Measurements from ENCODE around the gene SYNDIG1L. TPM values are rescaled to one million over a fixed set of nuclear protein-coding genes. Genes with fewer than 3 reads are reported as not detected.

The SYNDIG1L gene
- total and polyA plus RNA-seq, 2 of the 13 experiments (the other 11 are each of a cell fraction or from before 2014, with no cell fraction given): 0.04 TPM; not detected in 1

DNA sequence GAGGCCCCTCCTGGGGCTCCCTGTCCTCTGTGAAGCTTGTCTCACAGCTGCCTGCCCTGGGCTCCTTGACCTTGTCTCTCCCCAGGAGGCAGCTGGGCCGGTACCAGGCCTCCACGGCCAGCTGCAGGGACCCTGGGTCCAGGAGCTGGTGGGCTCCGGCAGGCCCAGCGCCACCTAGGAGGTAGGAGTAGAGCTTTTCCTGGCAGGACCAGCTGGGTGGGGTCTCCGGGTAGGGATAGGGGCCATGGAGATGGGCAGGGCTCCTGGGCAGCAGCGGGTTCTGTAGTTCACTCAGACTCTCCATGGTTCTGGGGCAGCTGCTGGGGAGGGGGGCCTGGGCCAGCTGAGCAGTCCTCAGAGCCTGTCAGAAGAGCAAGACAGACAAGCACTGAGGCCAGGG, 16.6 kb downstream of the SYNDIG1L start:
- Histone ChIP-seq H3K36me3 (replicated peaks in 1 of 2; ENCODE audit: control insufficient read depth in 1 of 2, insufficient read depth in 2 of 2, low read length in 2 of 2) (no peaks in the 10 kb centered on the region), H2AFZ (ENCODE audit: low read length) (no peak overlapping the region), H3K4me1 (ENCODE audit: insufficient read depth, low read length) (no peaks in the 10 kb centered on the region), H3K9ac (ENCODE audit: insufficient read depth, low read depth, low read length) (no peak overlapping the region), H3K27me3 (ENCODE audit: control insufficient read depth in 1 of 2, insufficient read depth in 2 of 2, low read length in 2 of 2) (peaks cover 2 to 11% of the 10 kb centered on the region in 2 experiments; a peak in 2 of 5 replicates), H3K9me3 (ENCODE audit: low read length) (no peaks in the 10 kb centered on the region), H3K4me2 (ENCODE audit: low read depth, low read length) (no peak overlapping the region), H3K27ac (ENCODE audit: extremely low read length, insufficient read depth, low read length) (no peak overlapping the region), H4K20me1 (ENCODE audit: insufficient read depth, low read length) (no peaks in the 10 kb centered on the region), H3K79me2 (ENCODE audit: insufficient read depth, low read length) (no peaks in the 10 kb centered on the region), H3K4me3 (replicated peaks in 1 of 3; ENCODE audit: insufficient read depth in 1 of 3, low read depth in 2 of 3, low read length in 3 of 3) (no peak overlapping the region)
- FAIRE-seq (no peak), DNase-seq (ENCODE audit: low spot score) (no peak), ATAC-seq (no peak)
- ChIA-PET CTCF (ENCODE audit: low intra/inter-chr PET ratio, low total read pairs) (no interaction called here), POLR2A (no interaction called here)
- BruUV-seq (replicated peaks): no TSS peak
- TF ChIP-seq FOSL2 (CRISPR knock-in tag; IDR thresholded peaks at IDR 0.05): no peak
- no peak for TF ChIP-seq BRD4 (CRISPR knock-in tag; IDR thresholded peaks at IDR 0.05)
- TF ChIP-seq ZNF724P (CRISPR knock-in tag; IDR thresholded peaks at IDR 0.05; ENCODE audit: borderline replicate concordance): no peak
- no peak for TF ChIP-seq ZNF775 (CRISPR knock-in tag; IDR thresholded peaks at IDR 0.05; ENCODE audit: borderline replicate concordance)
- WGBS (ENCODE audit: low lambda C conversion rate): no CpG with 5 or more reads among the region's 6 CpGs
- in situ Hi-C loops (cut with HindIII; ENCODE audit: extremely low pct_ligation_motif_present, low pct_unique_long_range_greater_than_20kb) (no loop called here), intact Hi-C loops (cut with micrococcal nuclease; ENCODE audit: unreplicated experiment) (no loop called here)

DNA sequence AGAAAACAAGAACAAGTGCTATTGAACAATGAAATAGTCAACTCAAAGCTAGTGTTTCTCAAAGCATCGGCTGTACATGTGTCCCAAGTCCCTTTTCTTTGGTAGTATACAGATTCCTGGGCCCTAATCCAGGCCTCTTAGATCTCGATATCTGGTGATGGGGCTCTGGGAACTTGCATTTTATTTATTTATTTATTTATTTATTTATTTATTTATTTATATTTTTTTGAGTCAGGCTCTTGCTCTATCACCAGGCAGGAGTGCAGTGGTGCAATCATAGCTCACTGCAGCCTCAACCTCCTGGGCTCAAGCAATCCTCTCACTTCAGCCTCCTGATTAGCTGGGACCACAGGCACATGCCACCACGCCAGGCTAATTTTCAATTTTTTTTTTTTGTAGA, 17.1 kb downstream of the SYNDIG1L start:
- no peak overlapping the region for H3K27ac ChIP-seq (ENCODE audit: extremely low read length, insufficient read depth, low read length)
- peaks cover 3 to 15% of the 10 kb centered on the region in 2 experiments; a peak in 2 of 5 replicates for H3K27me3 ChIP-seq (ENCODE audit: control insufficient read depth in 1 of 2, insufficient read depth in 2 of 2, low read length in 2 of 2)
- no peaks in the 10 kb centered on the region for H3K79me2 ChIP-seq (ENCODE audit: insufficient read depth, low read length)
- H3K4me1 ChIP-seq (ENCODE audit: insufficient read depth, low read length): no peaks in the 10 kb centered on the region
- POLR2A ChIA-PET: no interaction called here
- H3K36me3 ChIP-seq (replicated peaks in 1 of 2; ENCODE audit: control insufficient read depth in 1 of 2, insufficient read depth in 2 of 2, low read length in 2 of 2): no peaks in the 10 kb centered on the region
- intact Hi-C loops (cut with micrococcal nuclease; ENCODE audit: unreplicated experiment): no loop called here
- H3K9ac ChIP-seq (ENCODE audit: insufficient read depth, low read depth, low read length): no peak overlapping the region
- in situ Hi-C loops (cut with HindIII; ENCODE audit: extremely low pct_ligation_motif_present, low pct_unique_long_range_greater_than_20kb): no loop called here
- ATAC-seq (no peak), DNase-seq (ENCODE audit: low spot score) (no peak), FAIRE-seq (no peak)
- no TSS peak for BruUV-seq (replicated peaks)
- H3K4me2 ChIP-seq (ENCODE audit: low read depth, low read length): no peak overlapping the region
- WGBS (ENCODE audit: low lambda C conversion rate): 21% methylated on average over 3 of the region's 3 CpGs
- H2AFZ ChIP-seq (ENCODE audit: low read length): no peak overlapping the region
- CTCF ChIA-PET (ENCODE audit: low intra/inter-chr PET ratio, low total read pairs): no interaction called here
- H4K20me1 ChIP-seq (ENCODE audit: insufficient read depth, low read length): no peaks in the 10 kb centered on the region
- no peaks in the 10 kb centered on the region for H3K9me3 ChIP-seq (ENCODE audit: low read length)
- no peak overlapping the region for H3K4me3 ChIP-seq (replicated peaks in 1 of 3; ENCODE audit: insufficient read depth in 1 of 3, low read depth in 2 of 3, low read length in 3 of 3)
- TF ChIP-seq, protein P1, sequence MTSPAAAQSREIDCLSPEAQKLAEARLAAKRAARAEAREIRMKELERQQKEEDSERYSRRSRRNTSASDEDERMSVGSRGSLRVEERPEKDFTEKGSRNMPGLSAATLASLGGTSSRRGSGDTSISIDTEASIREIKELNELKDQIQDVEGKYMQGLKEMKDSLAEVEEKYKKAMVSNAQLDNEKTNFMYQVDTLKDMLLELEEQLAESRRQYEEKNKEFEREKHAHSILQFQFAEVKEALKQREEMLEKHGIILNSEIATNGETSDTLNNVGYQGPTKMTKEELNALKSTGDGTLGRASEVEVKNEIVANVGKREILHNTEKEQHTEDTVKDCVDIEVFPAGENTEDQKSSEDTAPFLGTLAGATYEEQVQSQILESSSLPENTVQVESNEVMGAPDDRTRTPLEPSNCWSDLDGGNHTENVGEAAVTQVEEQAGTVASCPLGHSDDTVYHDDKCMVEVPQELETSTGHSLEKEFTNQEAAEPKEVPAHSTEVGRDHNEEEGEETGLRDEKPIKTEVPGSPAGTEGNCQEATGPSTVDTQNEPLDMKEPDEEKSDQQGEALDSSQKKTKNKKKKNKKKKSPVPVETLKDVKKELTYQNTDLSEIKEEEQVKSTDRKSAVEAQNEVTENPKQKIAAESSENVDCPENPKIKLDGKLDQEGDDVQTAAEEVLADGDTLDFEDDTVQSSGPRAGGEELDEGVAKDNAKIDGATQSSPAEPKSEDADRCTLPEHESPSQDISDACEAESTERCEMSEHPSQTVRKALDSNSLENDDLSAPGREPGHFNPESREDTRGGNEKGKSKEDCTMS (CRISPR knock-in tag; conservative IDR thresholded peaks at IDR 0.05): no peak
- TF ChIP-seq MTF2 (CRISPR knock-in tag; IDR thresholded peaks at IDR 0.05; ENCODE audit: borderline replicate concordance): no peak
- TF ChIP-seq RARA (CRISPR knock-in tag; IDR thresholded peaks at IDR 0.05): no peak
- no peak for TF ChIP-seq KLF9 (CRISPR knock-in tag; IDR thresholded peaks at IDR 0.05; ENCODE audit: low read depth)
- no peak for TF ChIP-seq NR2C2 (CRISPR knock-in tag; IDR thresholded peaks at IDR 0.05; ENCODE audit: borderline replicate concordance)
- TF ChIP-seq, protein P2, sequence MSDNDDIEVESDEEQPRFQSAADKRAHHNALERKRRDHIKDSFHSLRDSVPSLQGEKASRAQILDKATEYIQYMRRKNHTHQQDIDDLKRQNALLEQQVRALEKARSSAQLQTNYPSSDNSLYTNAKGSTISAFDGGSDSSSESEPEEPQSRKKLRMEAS (IDR thresholded peaks at IDR 0.05): no peak
- TF ChIP-seq ZNF354B (CRISPR knock-in tag; IDR thresholded peaks at IDR 0.05): no peak
- TF ChIP-seq ZNF549 (CRISPR knock-in tag; IDR thresholded peaks at IDR 0.05): no peak
- TF ChIP-seq ZNF441 (CRISPR knock-in tag; IDR thresholded peaks at IDR 0.05; ENCODE audit: borderline replicate concordance): no peak
- no peak for TF ChIP-seq SNAI1 (CRISPR knock-in tag; IDR thresholded peaks at IDR 0.05; ENCODE audit: borderline replicate concordance)
- no peak for TF ChIP-seq ZNF383 (CRISPR knock-in tag; IDR thresholded peaks at IDR 0.05; ENCODE audit: borderline replicate concordance)
